Loucy (cell line): ENCODE measurements around the gene LOXL4.

Experiments
- EZH2phosphoT487 ChIP-seq: fragments of 200-600 bp; IDR thresholded peaks from 2 replicates; pipeline ENCODE4 v1.6.1; 2018; ENCODE audit warnings: antibody characterized with exemption, mild to moderate bottlenecking, moderate library complexity, borderline replicate concordance
- TF ChIP-seq, protein P1 (sequence below): fragments of 200-600 bp; sonication (generic); conservative IDR thresholded peaks from 2 replicates; pipeline ENCODE4 v1.5.1; 2014; ENCODE audit warnings: mild to moderate bottlenecking, antibody characterized with exemption, low read length

DNA sequence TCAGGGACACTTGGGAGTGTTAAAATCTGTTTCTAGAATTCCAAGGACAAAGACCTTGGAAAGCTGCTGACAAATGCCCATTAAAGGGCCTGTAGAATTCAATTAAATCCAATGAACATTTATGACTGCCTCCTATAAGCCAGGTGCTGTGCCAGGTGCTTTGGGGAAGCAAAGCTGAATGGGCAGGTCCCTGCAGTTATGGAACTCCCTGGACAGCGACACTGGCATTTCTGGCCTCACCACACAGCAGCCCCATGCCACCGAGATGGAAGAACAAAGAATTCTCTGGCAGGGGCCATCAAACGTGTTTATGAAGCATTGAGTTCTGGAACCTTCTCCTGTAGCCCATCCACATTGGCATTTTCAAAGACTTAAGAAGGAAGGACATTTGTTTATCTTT lies 45.6 kb upstream of the LOXL4 start:
- TF ChIP-seq EZH2phosphoT487, result no peak
- TF ChIP-seq, protein P1, sequence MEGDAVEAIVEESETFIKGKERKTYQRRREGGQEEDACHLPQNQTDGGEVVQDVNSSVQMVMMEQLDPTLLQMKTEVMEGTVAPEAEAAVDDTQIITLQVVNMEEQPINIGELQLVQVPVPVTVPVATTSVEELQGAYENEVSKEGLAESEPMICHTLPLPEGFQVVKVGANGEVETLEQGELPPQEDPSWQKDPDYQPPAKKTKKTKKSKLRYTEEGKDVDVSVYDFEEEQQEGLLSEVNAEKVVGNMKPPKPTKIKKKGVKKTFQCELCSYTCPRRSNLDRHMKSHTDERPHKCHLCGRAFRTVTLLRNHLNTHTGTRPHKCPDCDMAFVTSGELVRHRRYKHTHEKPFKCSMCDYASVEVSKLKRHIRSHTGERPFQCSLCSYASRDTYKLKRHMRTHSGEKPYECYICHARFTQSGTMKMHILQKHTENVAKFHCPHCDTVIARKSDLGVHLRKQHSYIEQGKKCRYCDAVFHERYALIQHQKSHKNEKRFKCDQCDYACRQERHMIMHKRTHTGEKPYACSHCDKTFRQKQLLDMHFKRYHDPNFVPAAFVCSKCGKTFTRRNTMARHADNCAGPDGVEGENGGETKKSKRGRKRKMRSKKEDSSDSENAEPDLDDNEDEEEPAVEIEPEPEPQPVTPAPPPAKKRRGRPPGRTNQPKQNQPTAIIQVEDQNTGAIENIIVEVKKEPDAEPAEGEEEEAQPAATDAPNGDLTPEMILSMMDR, result no peak
